GM21381 (cell line): ENCODE results near the gene ARHGAP26.
A peak's percentile ranks its signal among the peaks of the same experiment; 100 is the strongest.
"Not testable (repeated sequence)": the region's sequence is repeated elsewhere in the genome, so short reads cannot be mapped to it uniquely, and the experiment has no call there.

Experiments
- ATAC-seq: cut with Tn5 transposase; IDR thresholded peaks from one replicate; pipeline ENCODE4 v1.9.1; 2021; ENCODE audit warnings: mild to moderate bottlenecking, moderate library complexity; ENCODE audit not compliant: unreplicated experiment

Gene ARHGAP26

DNA sequence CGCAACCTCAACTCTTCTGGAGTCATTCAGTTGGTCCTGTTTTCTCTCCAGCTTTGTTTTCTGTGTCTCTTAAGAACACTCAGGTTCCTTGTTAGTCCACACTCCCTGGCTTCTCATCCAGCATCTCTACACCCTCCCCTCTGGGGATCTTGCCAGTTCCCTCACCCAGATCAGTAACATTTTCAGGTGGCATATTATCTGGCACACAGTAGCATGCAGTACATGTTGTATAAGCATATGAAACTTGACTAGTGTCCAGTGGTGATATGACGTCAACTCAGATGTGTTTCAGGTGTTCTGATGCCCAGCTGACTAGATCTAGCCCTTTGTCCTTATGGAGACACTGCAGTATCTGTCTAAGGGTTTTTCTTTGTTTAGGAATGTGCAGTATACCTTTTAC, 184.3 kb downstream of the ARHGAP26 start:
- no peak for ATAC-seq

DNA sequence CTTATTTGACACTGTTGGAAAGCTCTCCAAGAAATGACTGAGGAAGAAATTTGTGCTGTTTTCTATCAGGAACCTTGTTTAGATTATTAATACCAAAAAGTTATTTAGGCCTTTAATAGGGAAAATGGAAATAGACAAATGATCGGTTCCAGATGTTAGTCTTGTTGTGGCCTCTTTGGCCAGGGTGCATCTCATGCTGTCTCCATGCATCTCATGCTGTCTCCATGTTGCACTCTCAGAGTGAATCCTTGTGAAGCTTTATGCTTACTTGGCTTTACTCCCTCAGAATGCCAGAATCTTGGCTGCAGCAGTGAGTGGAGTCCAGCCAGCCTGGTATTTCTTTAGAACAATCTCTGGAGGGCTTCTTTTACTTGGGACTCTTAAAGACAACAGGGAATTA, 185.5 kb downstream of the ARHGAP26 start:
- no peak for ATAC-seq

DNA sequence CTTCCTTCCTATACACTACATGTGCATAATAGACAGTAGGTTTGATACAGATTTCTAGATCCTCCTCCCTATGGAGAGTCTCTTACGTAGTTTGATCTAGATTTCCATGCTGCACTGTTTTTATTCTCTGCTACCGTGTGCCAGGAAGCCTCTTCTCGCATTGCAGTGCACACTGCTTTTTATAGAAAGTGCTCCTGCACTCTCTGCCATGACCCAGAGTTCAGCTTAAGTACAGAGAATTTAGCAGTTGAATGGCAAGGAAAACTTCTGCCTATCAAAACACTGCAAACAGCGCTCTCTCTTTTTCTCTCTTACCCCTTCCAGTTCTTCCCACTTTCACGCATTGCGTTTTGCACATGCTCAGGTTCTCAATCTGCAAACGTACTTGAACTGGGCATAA, 187.4 kb downstream of the ARHGAP26 start:
- ATAC-seq: no peak

DNA sequence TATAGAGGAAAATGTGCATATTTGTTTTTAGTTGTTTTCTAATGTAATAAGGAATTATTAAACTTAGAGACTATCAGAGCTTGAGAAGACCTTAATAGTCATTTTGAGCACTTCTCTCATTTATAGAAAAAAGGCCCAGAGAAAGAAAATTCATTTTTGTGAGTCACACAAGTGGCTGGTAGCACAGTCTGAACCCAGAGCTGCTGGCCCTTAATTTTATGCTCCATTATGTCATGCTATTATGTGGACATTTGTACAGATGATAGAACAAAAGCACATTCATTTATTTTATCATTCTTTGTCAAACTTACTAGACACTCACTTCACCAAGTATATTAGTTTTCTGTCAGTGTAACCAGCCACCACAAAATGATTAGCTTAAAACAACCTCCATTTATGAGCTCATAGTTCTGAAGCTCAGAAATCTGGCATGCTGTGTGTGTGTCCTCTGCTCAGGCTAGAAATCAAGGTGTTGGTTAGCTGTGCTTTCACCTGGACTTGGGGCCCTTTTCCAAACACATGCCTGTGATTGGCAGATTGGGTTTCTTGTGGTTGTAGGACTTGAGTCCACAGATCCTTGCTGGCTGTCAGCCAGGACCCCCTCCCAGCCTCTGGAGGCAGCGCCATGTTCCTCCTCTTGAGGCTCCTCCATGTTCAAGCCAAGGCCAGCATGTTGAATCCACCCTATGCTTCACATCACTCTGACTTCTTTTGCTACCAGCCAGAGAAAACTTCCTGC, 188.9 kb downstream of the ARHGAP26 start:
- no peak for ATAC-seq

DNA sequence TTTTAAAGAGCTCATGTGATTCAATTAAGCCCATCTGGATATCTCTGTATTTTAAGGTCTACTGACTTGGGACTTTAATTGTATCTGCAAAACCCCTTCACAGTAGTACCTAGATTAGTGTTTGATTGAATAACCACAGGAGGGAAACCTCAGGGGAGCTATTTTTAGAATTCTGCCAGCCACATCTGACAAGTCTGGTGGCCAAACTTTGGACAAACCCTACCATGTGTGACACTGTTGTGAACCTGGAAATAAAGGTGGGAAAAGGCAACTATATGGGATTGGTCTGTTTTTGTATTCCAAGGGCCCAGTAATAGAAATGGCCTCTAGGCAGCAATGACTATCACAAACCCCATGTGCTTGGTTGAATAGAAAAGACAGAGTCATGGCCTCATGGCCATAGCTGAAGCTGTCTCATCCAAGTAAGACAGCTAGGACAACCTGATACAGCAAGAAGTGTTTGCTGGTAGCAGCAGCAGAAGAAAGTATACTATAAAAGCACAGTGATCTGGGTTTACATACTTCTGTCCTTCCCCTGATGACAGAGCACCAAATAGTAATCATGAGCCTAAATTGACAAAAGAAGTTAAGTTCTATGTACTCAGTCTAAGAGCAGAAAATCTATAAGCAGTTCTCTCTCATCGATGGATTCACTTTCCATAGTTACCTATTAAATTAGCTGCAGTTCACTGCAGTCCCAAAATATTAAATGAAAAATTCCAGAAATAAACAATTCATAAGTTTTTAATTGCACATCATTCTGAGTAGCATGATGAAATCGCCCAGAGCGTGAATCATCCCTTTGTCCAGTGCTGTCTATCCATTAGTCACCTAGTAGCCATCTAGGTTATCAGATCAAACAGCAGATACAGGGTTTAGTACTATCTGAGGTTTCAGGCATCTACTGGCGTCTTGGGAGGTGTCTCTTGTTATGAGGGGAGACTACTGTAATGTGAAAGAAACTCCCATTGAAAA, 189.8 kb downstream of the ARHGAP26 start:
- no peak for ATAC-seq

DNA sequence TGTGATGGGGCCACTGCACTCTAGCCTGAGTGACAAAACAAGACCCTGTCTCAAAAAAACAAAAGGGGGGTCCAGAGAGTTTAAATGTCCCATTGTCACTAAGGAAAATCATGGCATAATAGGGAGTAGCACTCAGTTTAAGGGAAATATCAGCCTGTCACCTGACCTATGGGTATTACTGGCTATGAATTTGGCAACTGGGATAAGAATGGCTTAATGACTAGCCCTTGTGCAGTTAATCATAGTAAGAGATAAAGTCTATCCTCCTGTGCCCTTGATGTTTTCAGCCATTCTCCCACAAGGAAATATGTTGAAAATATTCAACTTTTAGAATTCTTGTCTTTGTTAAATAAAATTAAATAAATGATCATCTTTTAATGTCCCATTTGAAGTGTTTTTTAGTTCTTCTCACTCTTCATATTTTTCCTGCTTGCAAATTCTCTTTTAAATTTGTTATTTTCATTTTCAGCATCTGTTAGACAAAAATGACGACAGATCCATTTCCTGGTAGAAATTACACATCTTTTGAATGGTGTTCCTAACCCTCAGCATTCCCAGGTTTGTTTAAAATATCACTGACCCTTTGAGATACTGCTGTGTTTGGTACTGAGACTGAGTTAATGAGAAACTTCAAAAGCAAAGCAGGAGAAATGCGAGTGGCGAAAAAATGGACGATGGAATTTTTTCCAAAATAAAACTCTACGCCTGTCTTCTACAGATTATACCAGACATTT, 191.4 kb downstream of the ARHGAP26 start:
- ATAC-seq: no peak

DNA sequence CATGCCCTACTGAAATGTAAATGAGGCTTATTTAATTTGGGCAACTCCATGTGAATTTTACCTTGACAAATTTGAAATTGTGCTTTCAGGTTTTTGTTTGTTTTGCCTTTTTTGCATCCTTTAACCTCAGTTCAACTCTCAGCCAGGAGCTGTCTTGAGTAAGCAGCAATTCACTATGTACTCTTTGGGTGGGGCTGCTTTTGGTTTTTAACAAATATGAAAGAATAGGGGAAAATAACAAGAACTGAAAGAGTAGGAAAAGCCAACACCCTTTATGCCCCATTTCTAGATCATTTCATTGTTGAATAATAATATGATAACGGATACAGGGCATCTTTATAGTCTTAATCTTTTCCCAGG, 192.0 kb downstream of the ARHGAP26 start:
- ATAC-seq: no peak

DNA sequence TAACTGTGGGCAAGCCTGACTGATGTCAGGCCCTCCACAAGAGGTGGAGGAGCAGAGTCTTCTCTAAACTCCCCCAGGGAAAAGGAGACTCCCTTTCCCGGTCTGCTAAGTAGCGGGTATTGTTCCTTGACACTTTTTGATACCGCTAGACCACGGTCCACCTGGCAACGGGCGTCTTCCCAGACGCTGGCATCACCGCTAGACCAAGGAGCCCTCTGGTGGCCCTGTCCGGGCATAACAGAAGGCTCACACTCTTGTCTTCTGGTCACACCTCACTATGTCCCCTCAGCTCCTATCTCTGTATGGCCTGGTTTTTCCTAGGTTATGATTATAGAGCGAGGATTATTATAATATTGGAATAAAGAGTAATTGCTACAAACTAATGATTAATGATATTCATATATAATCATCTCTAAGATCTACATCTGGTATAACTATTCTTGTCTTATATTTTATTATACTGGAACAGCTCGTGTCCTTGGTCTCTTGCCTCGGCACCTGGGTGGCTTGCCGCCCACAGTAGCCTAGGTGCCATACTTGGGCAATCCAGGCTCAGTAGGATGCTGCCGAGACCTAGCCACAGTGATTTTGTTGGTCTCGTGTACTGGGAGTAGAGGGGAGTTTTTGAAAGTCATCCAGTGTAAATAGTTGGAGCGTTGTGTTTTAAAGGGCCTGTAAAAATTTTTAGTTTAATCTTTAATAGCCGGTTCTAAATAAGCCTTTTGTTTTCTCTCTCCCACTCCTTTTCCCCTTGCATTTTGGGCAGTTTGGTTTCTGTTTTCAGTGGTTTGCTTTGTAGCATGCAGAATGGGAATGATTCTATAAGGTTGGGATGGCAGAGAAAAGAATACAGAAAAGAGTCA, 195.3 kb downstream of the ARHGAP26 start:
- not testable (repeated sequence) for ATAC-seq

DNA sequence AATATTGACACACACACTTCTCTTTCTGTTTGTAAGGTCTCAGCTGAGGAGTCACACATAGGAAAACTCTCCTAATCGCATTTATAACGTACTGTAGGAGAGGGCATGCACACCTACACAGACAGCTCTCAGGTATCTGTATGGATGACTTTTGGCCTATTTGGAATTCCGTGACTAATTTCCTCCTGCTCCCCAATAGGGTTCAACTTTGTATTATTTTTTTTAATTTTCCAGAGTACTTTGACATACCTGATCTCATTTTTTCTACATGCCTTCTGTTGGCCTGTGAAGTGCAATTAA, 195.9 kb downstream of the ARHGAP26 start:
- ATAC-seq: no peak

DNA sequence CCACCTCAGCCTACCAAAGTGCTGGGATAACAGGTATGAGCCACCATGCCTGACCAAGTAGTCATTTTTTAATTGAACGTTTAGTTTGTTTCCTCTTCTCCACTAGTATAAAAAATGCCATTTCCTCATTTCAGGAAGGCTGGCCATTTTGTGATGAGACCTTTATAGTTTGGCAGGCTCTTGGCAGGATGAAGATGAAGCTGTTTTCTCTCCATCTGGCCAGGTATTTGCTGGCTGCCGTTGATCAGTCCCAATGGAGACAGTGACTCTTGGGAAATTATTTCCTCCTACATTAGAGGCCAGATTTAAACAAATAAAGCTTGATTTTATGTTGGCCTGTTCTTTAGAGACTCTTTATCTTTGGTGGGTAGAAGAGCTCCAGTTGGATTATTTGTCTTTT, 199.0 kb downstream of the ARHGAP26 start:
- no peak for ATAC-seq

DNA sequence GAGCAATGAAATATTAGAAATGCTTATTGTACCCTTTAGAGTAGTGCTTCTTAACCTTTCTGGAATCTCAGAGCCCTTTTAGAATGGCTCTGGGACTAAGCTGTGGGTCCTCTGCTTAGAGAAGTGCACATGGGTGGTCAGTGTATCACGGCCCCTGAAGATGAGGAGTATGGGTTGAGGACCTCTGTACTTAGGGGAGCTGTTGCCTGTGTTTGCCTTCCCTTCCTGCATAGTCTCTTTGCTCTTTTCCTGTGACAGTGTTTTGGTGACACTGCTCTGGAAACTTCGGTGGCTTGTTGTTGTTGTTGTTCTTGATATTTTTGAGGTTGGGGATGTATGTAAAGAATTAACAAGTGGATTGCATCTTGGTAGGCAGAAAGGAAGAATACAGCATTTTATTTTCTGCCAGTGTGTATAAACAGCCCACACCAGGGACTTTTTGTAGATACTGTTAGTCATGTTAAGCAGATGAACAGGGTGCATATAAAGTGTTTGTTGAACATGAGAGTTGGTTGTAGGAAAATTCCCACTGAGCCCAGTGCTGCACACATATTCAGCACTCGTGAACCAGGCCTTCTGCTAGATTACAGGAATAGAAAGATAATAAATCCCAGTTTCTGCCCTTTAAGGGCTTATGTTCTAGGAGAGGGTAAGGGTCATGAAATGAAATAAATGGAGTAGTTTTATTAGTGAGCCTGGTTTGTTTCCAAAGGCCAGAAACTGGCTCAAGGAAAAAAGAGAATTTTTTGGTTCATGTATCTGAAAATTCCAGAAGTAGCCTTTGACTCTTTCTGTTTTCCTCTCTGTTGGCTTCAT, 199.7 kb downstream of the ARHGAP26 start:
- ATAC-seq: no peak

DNA sequence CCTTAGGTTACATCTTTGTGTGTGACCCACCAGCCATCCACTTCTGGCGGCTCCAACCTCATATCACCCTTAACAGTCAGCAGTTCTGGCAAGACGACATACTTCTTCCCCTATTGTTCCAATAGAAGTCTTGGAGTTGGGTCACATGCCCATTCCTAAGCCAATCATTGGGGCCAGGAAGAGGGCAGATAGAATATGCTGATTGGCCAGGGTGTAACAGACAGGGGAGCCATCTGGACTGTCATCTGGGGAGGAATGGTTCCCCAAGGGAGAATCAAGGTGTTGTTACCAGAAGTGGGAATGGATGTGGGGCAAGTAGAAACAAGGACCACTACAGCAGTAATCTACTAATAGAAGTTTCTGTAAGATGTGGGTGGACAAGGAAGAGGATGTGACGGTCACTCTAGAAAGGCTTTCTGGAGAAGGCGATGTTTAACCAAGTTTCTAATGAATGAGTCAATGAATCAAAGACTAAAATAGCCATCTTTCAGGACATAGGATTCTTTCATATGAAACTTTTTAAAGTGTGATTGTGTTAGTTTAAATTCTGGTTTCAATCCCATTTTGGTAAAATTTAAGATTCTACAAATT, 200.4 kb downstream of the ARHGAP26 start:
- ATAC-seq: no peak

DNA sequence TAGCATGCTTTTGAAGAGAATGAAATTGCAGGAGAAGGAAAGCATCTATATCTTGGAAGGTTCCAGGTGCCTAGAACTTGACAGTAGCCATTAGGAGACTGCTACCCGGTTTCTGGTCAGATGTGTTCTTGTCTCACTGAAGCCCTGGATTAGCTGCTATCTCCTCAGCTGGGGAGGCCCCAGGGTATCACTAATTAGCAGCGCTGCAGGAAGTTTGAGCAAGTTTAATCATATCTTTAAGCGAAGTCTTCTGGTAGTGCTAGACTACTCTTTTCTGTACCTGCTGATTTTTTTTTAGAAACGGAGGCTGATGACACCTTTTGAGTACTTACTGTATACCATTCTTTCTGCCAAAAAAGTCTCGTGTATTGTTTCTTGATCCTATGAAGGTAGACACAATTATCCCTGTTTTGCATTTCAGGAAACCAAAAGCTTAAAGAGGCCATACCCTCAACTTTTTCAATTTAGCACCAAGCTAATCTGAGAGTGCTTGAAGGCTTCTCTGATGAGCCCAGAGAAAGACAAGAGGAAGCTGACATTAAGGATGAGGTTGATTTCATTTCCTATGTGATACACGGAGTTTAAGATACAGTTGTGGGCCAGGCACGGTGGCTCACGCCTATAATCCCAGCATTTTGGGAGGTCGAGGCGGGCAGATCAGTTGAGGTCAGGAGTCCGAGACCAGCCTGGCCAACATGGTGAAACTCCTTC, 201.3 kb downstream of the ARHGAP26 start:
- ATAC-seq: no peak

DNA sequence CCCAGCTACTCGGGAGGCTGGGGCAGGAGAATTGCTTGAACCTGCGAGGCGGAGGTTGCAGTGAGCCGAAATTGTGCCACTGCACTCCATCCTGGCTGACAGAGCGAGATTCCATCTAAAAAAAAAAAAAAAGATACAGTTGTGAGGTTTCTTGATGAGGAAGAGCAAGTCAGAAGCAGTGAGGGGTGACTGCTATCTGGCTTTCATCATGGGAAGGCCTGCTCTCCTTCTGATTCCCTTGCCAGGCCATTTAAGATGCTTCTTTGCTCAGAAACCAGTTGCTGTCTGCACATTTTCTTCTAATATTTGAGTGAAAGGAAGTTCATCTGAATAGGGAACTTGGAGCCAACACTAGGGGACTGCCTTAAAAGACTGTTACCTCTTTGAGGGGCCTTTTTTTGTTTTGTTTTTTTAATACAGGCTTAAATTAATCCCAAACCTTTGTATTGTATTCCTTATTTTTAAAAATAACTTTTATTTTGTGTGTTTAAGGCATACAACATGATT, 201.9 kb downstream of the ARHGAP26 start:
- no peak for ATAC-seq

DNA sequence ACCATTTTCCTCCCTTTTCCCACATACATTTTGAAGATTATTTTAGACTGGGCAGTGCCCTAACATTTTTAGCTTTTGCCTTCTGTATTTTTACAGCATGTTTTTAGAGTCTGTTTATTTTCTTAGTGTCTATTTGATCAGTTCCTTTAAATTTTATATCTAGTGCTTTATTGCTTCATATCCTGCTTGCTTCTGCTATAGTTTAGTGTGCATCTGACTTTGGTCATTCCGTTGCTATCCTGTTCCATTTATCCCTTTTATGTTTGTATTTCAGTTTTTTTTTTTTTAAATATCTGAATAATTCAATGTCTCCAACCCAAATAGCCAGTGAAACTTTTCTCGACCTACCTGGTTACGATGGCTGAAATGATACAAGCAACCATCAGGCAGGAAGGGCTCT, 203.8 kb downstream of the ARHGAP26 start:
- ATAC-seq: no peak

DNA sequence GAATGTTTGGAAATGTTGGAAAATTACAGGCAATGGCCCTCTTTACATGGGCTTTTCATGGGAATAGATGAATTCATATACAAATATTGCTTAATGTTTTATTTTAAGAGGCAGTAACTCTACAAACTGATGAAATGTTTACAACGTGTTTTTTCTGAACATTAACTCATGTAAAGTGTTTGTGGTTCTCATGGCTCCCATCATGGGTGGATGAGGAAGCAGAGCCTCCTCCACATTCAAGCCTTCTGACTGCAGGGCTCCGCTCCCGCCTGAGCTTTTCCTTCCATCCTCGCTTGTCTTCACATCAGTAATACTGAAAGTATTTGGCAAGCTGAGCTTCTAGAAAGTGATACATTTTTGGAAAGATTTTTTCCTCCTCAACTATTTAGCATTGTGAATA, 204.2 kb downstream of the ARHGAP26 start:
- ATAC-seq: no peak

DNA sequence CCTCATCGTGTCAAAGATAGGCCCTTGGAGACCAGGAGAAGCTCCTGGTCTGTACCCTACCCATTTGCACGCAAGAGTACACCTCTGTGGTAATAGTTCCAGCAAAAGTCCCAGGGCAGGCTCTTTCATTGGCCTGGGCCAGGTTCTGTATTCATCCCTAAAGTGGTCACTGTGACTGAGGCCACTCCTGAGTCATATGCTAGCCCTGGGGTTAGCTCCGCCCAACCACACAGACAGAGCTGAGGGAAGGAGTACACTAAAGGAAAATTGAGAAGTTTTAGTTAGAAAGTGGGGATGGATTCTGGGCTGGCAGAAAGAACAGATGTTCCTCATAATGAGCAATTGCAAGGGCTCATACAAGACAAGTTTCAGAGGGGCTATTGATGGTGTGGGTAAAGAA, 206.7 kb downstream of the ARHGAP26 start:
- no peak for ATAC-seq

DNA sequence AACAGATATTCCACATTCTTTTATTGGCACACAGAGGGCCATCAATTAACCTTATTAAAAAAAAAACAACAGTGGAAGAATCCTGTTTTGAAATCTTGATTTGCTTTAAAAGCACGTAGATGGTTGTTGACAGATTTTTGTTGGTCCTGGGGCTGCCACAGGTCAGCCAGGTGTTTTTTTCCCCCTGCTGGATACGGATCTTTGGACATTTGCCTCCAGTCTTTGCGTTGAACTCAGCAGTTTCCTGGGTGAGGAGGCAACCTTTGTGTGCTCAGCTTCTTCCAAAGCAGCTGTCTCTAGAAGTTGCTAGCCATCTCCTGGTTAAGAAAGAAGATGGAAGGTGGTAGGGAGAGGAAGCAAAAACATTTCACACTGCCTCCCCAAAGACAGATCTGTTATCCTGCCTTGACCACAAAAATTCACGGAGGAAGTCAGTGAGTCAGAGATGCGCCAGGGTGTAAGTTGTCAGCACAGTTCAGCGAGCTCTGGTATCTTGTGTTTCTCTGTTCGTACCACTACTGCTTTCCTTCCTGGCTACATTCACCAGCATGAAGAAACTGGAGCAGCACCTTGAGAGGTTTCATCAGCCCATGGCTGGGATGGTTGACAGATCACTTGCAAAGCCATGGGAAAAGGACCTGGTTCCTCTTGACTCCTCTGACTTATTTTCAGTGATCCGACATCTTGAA, 207.3 kb downstream of the ARHGAP26 start:
- ATAC-seq: peak; percentile 74
